ENCODE data around the gene ACAD8.

ACAD8 gene

DNA sequence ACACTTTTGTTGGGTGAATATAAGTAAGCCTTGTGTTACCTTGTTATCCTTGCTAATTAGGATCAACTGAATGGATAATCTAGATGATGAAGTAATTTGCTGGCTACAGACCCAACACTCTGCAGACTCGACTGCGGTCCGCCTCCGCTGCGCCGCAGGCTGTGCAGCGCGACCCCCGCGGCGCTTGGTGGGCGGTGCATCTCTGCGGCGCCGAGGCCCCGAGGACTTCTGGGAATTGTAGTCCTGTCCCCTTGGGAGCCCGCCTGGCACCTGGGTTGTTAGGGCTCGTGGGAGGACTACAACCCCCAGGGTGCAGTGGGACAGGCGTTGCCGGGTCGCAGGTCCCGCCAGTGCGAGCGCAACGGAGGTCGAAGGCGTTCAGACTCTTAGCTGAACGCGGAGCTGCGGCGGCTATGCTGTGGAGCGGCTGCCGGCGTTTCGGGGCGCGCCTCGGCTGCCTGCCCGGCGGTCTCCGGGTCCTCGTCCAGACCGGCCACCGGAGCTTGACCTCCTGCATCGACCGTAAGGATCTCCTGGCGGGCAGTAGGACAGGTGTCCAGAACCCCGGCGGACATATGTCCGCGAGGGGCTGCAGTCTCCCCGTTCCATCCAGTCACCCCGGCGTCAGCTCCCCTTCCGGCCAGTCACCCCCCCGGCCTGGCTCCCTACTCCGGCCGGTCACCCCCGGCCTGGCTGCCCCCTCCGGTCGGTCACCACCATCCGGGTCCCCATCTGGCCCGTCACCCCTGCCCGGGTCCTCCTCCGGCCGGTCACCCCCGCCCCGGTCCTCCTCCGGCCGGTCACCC lies at the start of gene ACAD8, which contains the start of gene THYN1:
TSS of gene ACAD8 (plus strand) at position 381 of the 806 bp plus-strand sequence. CDS start at position 414, 33 bp downstream.
TSS of gene THYN1 (minus strand) at position 165 of the 806 bp plus-strand sequence. CDS start 470 bp downstream, outside the sequence.
- peak; percentile 96 for DNase-seq

DNA sequence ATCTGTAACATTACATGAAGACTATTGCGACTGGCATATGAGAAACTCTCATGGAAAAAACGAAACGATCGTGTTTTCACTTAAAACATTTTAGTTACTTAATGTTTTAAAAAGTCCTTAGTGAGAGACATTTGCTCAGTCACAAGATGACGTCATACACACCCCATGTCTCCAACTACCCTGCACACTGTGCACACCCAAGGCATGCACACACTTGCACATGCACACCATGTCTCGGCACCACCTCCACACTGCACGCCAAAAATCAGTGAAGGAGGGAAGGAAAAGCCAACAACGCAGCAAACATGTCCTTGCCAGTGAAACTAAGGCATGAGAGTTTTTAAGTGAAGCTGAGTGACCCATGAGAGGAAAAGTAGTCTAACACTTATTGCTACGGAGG lies 47.6 kb upstream of the ACAD8 start:
- DNase-seq, result no peak

DNA sequence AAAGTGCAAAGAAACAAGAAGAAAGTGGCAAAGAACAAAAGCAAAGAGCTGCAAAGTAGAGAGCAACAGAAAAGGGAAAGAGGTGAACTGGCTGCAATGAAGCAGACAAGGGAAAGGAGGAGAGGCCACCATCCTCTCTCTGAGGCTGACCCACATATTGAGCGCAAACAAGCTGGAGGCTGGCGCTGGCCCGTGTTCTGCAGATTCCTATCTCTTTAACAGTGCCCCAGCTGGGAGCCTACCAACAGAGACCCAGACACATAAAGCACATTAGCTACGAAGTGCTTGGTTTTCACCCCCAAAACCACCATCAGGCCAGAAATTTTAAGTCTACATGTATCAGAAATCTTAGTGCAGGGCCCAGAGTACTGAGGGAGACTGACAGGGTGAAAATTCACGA lies 47.2 kb upstream of the ACAD8 start:
- no peak for DNase-seq

DNA sequence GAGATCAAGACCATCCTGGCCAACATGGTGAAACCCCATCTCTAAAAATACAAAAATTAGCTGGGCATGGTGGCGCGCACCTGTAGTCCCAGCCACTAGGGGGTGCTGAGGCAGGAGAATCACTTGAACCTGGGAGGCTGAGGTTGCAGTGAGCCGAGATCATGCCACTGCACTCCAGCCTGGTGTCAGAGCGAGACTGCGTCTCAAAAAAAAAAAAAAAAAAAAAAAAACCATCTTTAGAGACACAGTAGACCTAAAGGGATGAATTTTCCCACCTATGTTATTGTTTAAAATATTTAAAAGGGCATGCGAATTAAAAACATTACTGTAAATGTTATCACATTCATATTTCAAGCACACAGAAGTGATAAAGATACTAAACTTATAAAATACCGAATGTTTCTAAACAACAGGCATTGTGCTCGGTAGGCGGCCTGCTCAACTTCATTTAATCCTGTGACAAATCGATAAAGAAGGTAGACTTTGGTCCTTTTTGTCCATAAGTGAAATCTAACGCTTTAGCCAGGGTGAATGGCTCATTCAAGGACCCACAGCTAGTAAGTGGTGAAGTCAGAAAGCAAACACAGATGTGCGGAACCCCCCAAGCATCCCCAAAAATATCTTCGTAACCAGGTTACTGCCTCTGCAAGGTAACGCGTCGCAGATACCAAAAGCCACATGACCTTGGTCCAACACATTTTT lies 45.7 kb upstream of the ACAD8 start:
- DNase-seq, result peak; percentile 73

DNA sequence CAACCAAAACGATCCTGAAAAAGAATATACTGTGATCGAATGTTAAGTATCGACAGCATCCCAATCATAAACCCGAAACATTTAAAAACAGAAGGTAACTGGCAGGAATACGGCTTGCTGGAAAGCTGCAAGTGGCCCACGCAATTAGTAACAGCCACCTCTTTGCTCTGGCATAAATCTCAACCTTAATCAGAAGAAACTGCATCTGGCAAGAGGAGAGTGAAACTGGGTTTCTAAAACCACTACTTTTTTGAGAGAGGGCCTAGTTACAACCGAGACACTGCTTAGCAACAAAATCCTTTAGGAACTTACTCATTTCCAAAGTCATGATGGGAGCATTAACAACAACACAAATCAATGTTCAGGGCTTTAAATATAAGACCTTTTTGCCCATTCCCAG lies 37.5 kb upstream of the ACAD8 start:
- no peak for DNase-seq

DNA sequence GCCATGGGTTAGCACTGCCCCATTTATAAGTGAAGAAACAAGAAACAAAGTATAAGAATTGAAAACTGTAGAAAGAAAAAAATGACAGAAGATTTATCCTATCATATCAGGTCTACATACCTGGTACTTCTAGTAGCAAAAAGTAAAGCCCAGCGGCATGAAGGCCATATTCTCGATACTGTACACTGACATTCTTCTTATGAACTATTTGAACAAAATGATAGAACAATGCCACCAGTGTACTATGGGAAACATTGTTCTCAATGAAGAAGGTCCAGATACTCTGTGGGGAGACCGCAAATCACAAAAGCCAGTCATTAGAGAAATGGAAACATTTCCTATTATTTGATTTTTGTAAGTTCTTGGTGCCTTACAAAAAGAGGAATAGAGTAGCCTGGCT lies 36.6 kb upstream of the ACAD8 start:
- no peak for DNase-seq

DNA sequence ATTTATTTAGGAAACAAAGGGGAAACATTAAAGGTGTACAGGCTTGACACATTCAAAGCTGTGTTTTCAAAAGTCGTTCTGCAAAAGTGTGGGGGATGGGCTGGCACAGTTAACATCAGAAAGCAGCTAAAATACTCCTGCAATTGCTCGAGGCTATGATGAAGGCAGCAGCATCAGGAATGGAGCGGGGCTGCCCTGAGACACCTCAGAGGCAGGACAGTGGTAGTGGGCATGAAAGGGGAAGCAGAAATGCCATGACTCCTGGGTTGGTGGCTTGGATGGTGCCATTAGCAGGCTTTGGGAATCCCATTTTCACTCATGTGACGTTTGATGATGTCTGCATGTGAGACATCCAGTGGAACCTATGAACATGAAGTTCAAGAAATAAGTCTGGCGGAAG lies 30.2 kb upstream of the ACAD8 start:
- DNase-seq, result no peak

DNA sequence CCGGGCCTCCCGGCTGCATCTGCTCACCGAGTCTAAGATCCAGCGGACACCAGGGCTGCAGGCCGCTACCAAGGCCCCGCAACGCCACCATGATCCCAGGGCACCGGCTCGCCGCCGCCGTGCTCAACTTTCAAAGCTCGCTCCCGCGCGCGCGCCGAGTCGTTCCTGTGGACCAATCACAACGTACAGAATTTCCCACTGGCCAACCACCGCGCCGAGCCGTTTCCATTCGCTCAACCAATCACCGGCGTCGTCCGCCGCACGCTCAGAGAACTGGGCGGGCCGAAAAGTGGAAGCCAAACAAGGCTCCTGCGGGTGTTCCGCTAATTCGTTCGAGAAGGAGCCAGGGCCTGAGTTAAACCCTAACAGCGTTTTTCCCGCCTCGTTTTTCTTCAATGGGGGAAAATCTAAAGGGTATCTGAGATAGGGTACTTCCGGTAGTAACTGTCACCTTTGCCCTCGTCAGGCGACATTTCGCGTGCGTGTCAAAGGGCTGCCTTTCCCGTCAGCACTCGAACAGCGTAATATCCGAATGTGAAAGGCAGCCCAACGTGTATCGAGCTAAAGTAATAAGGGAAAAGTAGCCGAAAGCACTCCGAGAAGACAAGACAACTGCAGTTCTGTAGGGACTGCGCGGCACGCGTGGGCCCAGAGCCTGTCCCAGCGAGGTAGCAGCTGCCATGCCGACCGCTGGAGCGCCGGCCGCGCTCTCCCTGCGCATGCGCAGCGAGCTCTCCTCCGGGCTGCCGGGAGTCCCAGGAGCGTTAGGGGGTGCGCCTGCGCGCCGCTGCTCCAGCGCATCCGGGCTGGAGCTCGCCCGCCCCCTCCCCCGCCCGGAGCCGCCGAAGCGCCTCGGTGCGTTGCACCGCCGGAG lies 29.3 kb upstream of the ACAD8 start, which contains the start of the genes NCAPD3 and VPS26B:
TSS of gene NCAPD3 (minus strand) at position 132 of the 874 bp plus-strand sequence. CDS start at position 91, 41 bp downstream.
TSS of gene VPS26B (plus strand) at position 836 of the 874 bp plus-strand sequence. CDS start 452 bp downstream, outside the sequence.
- peak; percentile 95 for DNase-seq

DNA sequence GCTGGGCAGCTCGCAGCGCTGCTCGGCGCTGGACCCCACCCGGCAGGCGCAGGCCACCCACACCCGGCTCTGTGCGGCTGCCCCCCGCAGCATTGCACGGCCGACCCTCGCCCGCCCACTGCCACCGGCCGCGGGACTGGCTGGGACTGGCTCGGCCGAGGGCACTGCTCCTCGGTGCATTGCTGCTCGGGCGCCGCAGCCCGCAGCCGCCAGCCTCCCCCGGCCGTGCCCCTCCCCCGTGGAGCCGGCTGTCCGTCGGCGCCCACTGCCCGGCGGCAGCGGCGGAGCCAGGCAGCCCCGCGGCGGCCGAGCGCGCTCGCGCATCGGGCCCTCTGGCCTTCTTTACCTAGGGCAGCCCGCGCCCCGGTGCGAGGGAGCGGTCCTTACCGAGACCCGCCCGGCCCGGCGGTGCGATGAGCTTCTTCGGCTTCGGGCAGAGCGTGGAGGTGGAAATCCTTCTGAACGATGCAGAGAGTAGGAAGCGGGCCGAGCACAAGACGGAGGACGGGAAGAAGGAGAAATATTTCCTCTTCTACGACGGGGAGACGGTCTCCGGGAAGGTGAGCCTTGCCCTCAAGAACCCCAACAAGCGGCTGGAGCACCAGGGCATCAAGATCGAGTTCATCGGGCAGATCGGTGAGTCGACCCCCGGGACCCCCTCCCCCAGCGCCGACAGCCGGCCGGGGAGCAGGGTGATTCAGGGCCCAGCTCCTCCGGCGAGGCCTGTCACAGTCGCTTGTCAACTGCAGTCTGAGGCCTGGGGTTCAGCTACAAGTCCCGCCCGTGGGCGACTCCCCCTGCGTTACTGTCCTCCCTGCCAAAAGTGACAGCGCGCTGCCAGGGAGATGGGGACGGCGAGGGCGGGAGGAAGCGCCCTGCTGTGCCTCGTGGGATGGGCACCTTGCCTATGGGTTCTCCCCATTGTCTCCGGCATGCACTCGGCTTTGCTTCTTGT lies 28.4 kb upstream of the ACAD8 start:
- peak; percentile 48 for DNase-seq

DNA sequence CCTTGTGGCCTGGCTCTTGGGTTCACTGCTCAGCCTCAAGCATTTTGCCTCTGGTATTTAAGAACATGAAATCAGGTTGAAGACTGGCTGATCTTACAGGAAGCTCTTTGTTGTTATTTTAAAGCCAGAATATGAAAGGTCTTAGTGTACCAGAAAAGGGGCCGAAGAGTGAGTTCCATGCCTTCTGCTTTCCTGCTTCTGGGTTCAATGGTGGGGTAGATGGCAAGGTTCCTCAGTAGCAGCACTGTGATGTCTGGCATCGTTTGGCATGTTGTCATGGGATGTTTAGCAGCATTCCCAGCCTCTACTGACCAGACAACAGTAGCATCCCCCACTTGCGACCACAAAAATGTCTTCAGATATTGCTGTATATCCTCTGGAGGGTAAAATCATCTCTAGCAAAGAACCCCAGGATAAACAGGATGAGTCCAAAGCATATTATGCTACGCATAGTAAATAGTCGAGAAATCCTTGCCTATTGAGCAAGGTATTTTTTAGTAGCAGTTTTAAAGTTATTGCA lies 26.5 kb upstream of the ACAD8 start:
- DNase-seq, result no peak

DNA sequence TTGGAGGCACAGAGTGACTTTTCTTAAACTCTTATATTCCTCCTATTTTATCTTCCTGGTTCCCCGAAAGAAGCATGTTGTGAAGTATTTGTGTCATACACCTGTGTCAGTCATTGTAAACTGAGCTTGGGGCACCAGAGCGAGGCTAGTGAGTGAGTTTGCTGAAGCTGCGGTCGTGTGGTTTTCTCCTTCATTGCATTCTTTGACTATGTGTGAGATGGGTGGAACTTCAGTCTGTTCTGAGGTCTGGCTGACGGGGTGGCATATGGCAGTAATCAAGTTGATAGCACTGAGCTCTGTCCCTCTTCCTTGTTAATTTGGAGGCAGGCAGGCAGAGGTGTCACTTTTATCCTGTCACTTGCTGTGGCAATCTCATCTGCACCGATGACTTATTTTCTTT lies 24.7 kb upstream of the ACAD8 start:
- peak; percentile 36 for DNase-seq

DNA sequence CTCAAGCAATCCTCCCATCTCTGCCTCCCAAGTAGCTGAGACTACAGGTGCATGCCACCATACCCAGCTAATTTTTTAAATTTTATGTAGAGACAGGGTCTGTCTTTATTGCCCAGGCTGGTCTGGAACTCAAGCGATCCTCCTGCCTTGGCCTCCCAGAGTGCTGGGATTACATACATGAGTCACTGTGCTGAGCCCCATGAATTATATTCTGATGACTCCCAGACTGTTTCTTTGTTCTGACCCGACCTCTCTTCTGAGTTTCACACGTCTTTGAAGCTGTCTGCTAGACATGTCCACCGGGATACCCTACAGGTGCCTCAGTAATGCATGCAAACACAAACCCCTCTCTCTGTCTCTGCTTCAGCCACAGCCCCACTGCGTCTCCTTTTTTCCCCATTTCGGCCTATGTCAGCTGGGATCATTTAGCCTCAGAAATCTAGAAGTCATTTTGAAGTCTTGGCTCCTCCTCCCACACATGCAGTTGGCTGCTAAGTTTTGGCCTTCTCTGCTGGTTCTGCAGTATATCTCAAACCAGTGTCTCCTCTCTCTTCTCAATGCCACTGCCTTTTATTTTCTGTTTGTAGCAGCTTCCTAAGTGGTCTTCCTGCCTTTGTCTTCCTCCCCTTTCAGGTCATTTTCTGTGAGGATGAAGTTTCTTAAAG lies 24.1 kb upstream of the ACAD8 start:
- no peak for DNase-seq

DNA sequence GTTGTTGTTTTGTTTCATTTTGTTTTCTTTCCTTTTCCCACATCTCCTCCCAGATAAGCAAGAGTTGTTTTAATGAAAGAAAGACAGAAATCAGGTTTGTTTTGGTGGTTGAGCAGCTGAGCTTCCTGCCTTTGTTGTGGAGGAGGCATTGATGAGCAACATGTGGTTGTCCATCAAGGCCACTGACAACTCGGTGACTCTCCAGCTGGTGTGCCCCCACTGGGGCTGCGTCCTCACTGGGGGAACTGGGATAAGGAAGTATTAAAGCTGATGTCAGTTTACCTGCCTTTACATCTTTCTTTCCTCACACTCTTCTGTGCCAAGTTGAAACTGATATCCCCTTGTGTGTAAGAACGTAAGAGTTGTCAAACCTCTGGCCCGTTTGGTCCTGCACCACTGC lies 23.0 kb upstream of the ACAD8 start:
- DNase-seq, result no peak

DNA sequence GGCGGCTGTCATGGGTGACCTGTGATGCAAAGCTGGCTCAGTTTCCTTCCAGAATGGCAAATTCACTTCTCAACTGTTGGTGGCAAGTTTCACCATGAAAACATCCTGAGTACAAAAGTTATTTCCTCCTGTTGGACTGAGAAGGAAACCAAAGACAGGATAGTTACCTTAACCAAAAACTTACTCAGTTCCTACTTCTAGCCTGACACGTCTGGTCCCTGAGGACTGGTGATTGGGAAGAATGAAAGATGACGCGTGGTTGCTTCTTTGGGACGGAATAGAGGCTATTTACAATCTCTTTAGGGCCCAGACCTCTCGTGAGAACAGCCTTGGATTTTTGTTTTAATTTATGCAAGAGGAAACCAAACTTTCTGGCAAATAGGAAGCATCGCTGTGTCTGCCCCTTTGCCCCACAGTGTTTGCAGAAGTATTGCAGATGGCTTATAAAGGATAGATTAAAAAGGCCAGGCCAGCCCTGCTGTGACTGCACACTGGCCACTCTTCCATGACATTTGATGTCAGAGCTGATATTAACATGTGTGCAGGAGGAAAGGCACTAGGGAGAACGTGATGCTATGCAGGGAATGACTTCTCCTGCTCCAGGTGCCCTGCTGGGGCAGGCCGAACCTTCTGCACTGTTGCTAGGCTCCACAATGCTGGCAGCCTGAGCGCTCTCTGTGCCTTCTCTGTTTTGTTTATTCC lies 21.3 kb upstream of the ACAD8 start:
- no peak for DNase-seq

DNA sequence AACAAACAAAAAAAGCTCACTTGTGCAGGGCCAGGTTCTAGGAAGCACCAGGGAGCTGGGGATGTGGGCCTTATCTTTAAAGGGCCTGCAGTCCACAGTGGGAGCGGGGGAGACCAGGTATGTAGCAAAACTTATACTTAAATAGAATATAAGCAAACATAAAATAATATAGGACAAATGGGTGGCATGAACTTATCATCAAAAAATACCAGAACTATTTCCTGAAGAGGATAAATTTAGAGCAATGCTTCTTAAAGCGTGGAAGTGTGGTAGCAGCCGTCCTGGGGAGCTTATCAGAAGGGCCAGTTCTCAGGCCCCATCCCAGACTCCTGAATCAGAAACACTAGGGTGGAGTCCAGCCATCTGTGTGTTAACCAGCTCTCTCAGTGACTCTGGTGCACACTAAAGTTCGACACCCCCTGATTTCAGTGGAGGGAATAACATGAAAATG lies 19.6 kb upstream of the ACAD8 start:
- DNase-seq, result no peak

DNA sequence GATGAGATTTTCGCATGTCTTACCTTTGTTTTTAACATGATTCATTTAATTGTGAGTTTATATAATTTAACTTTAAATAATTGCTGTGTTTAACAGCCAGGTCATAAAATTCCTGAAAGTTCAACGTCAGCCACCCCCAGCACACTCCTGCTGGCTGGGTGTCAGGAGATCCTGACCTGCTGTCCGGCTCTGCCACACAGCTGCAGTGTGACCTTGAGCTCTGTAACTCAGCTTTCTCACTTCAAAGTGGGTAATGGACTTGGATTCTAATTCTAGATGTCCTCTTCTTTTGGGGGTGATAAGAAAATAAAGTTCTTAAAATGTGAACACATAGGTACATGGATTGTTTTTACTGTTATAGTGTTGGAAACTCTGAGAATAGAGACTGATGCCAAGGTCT lies 18.0 kb upstream of the ACAD8 start:
- no peak for DNase-seq

DNA sequence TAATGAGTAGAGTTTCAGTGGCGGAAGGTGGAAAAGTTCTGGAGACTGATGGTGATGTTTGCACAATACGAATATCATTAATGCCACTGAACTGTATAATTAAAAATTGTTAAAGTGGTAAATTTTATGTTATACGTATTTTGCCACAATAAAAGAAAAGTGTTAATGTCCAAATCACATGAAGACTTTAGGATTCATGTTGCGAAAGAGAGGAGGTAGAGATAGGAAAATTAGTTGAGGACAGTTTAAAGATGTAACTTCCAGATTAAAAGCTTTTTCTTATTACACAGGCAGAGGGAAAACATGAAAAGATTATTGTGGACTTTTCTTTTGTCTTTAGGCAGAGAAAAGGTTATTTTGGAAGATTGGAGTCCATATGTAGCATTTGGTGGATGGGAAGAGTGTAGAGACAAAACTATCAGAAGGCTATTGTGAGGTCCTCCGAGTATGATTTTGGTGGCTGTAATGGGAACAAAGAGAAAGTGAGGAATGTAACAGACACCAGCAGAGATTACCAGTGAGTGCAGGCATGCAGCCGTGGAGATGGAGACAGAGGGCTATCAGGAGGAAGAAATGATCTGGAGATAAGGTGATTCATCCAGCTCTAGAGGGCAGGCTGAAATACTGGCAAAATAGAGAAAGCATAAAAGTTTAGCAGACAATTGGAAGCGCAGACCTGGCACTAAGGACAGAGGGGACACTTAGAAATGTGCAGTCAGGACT lies 16.4 kb upstream of the ACAD8 start:
- no peak for DNase-seq

DNA sequence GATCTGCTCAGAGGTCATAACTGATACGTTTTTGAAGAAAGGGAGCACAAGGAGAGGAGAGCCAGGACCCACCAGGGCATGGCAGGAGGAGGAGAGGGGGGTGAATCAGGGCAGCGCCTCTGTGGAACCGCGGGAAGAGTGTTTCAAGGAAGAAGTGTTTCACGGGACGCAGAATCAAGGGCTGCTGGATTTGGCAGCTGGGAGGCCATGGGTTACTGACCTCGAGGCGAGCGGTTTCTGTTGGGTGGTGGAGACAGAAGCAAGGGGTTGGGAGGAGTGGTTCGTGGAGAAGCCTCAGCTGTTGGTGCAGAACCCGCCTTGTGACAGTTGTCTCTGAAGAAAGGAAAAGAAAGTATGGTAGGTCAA lies 15.8 kb upstream of the ACAD8 start:
- DNase-seq, result no peak

DNA sequence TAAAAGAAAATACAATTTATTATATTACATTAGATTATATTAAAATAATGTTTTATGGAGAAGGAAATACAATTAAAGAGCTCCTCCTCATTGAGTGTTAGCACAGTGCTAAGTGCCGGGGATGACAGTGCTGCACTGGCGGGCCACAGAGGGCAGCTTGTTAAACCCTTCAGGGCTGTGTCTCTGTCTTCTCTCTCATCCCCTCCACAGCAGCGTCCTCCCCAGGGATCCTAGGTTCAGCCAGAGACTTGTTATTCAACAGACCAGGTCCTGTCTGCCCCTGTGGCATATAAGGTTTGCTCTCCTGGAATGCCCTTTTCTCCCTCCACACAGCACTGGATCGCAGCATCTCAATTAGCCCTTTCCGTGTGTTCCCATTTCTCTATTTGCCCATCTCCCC lies 14.4 kb upstream of the ACAD8 start:
- no peak for DNase-seq

DNA sequence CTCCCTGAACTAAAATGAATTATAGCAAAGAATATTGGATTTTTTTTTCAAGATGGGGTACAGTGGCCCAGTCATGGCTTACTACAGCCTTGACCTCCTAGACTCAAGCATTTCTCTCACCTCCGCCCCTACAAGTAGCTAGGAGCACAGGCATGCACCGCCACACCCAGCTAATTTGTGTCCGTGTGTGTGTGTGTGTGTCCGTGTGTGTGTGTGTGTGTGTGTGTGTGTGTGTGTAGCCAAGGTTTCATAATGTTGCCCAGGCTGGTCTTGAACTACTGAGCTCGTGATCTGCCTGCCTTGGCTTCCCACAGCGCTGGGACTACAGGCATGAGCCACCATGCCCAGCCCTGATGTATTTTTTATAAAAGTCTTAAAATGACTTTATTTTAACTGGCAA lies 12.8 kb upstream of the ACAD8 start:
- no peak for DNase-seq

Data from CD4-positive, alpha-beta T cell treated with Interleukin-12 subunit alpha and Interleukin-12 subunit beta, for 1 hour (primary cell).